ENCODE measurements around the gene SP110. TPM values are rescaled to one million over a fixed set of nuclear protein-coding genes. Genes with fewer than 3 reads are reported as not detected.

Gene SP110
- total RNA-seq, 1 donor from 2014 or later = 9.6 TPM

DNA sequence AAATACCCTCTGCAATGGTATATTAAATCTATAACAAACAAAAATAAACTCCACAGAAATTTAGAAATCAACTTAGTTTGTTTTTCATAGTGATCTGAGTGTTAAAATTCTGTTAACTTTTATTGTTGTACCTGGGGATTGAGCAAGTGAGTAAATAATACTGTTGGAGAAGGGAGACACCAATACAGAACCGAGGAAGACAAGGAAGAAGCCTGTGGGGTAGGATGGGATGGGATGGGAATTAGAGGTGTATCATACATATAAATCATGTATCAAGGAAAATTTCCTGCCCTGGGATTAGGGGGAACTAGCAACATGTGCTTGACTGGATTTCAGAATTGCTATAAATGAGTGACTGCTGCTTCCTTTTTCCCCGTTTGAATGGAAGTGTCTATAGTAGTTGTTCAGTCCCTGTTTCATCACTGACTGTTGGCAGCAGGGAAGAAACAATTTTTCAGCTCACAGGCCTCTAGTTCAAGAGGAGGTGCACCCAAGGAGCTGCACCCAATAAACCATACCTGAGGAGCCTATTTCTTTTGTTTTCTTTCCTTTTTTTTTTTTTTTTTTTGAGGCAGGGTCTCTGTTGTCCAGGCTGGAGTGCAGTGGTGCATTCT lies 53.1 kb downstream of the SP110 start:
- Histone ChIP-seq H3K27me3 (no peaks in the 10 kb centered on the region), H3K9me3 (no peaks in the 10 kb centered on the region), H3K27ac (no peak overlapping the region), H3K4me3 (no peak overlapping the region), H3K36me3 (peaks cover 0 to 5% of the 10 kb centered on the region in 2 donors), H3K4me1 (peaks cover 12% of the 10 kb centered on the region)
- DNase-seq (ENCODE audit: extremely low spot score in 2 of 2) = no peak
- TF ChIP-seq POLR2AphosphoS5 (IDR thresholded peaks at IDR 0.05; ENCODE audit: insufficient read depth in 1 of 2, low read depth in 1 of 2) = no peak
- intact Hi-C loops (cut with DNase I) = loop anchor here (2.0 to 5.0 kb wide), 2 partner anchors 99 to 162 kb away; partner anchors contain the start of gene SLC16A14

DNA sequence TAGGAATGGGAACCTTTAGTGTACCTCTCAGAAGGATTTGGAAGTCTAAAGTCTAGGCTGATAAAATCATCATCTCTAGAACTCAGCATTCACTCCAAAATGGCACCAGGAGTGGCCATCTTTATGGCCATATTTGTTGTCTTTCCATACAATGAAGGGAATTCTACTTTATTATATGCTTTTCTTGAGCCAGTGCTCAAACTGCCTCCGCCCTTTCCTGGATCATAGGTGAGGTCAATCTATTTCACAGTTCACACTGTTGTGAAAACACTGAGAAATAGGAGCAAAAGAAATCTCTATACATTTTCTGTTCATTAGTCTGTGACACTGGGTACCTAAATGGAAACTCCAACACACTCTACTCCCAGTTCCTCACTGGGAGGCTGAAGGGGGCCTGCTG lies 55.6 kb downstream of the SP110 start:
- no peak for DNase-seq (ENCODE audit: extremely low spot score in 2 of 2)
- peaks cover 0 to 5% of the 10 kb centered on the region in 2 donors for H3K36me3 ChIP-seq
- H3K9me3 ChIP-seq = no peaks in the 10 kb centered on the region
- no peaks in the 10 kb centered on the region for H3K27me3 ChIP-seq
- intact Hi-C loops (cut with DNase I) = no loop called here
- H3K4me1 ChIP-seq = no peaks in the 10 kb centered on the region
- no peak overlapping the region for H3K4me3 ChIP-seq
- no peak overlapping the region for H3K27ac ChIP-seq
- TF ChIP-seq, protein P1, sequence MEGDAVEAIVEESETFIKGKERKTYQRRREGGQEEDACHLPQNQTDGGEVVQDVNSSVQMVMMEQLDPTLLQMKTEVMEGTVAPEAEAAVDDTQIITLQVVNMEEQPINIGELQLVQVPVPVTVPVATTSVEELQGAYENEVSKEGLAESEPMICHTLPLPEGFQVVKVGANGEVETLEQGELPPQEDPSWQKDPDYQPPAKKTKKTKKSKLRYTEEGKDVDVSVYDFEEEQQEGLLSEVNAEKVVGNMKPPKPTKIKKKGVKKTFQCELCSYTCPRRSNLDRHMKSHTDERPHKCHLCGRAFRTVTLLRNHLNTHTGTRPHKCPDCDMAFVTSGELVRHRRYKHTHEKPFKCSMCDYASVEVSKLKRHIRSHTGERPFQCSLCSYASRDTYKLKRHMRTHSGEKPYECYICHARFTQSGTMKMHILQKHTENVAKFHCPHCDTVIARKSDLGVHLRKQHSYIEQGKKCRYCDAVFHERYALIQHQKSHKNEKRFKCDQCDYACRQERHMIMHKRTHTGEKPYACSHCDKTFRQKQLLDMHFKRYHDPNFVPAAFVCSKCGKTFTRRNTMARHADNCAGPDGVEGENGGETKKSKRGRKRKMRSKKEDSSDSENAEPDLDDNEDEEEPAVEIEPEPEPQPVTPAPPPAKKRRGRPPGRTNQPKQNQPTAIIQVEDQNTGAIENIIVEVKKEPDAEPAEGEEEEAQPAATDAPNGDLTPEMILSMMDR (IDR thresholded peaks at IDR 0.05) = no peak
- TF ChIP-seq POLR2A (IDR thresholded peaks at IDR 0.05) = no peak
- TF ChIP-seq POLR2AphosphoS5 (IDR thresholded peaks at IDR 0.05; ENCODE audit: insufficient read depth in 1 of 2, low read depth in 1 of 2) = no peak

DNA sequence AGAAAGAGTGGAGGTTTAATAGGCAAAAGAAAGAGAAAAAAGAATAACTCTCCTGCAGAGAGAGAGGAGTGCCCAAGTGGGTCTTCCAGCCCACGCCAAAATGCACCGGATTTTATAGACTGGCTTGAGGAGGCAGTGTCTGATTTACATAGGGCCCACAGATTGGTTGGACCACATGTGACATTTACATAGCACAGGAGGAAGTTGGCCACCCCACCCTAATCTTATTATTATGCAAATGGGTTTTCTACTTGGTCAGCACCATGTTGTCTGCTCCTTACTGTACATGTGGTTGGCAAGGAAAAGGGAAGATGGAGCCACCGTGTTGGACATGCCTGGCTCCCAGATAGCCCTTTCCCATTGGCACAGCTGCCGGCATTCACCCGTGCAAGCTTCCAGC lies 56.8 kb downstream of the SP110 start:
- TF ChIP-seq POLR2A (IDR thresholded peaks at IDR 0.05) = no peak
- TF ChIP-seq POLR2AphosphoS5 (IDR thresholded peaks at IDR 0.05; ENCODE audit: insufficient read depth in 1 of 2, low read depth in 1 of 2) = no peak
- TF ChIP-seq, protein P1 (IDR thresholded peaks at IDR 0.05) = no peak
- intact Hi-C loops (cut with DNase I) = no loop called here
- no peak overlapping the region for H3K27ac ChIP-seq
- no peaks in the 10 kb centered on the region for H3K36me3 ChIP-seq
- no peak for DNase-seq (ENCODE audit: extremely low spot score in 2 of 2)
- H3K27me3 ChIP-seq = no peaks in the 10 kb centered on the region
- H3K4me3 ChIP-seq = no peak overlapping the region
- no peaks in the 10 kb centered on the region for H3K9me3 ChIP-seq
- no peaks in the 10 kb centered on the region for H3K4me1 ChIP-seq

DNA sequence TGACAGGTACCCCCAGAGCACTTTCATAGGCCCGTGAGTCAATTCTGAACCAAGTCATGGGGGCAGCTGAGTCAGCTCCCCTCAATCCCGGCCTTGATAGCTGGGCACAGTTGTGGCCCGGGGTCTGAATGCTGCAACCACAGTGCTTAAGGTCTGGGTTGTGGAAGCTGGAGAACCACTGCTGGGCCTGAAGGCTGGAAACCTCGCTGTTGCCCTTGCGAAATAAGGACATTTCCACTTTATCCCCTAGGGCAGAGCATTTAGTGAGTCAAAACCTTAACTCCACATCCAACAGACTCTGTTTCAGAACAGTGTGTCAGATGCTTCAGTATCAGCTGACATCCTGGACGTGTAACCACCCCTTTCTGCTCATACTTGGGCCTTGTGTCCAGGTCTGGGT lies 58.6 kb downstream of the SP110 start:
- DNase-seq (ENCODE audit: extremely low spot score in 2 of 2) = no peak
- TF ChIP-seq POLR2AphosphoS5 (IDR thresholded peaks at IDR 0.05; ENCODE audit: insufficient read depth in 1 of 2, low read depth in 1 of 2) = no peak
- TF ChIP-seq, protein P1 (IDR thresholded peaks at IDR 0.05) = no peak
- TF ChIP-seq POLR2A (IDR thresholded peaks at IDR 0.05) = no peak
- H3K4me1 ChIP-seq = no peaks in the 10 kb centered on the region
- no peak overlapping the region for H3K4me3 ChIP-seq
- no peaks in the 10 kb centered on the region for H3K9me3 ChIP-seq
- no peaks in the 10 kb centered on the region for H3K36me3 ChIP-seq
- no peaks in the 10 kb centered on the region for H3K27me3 ChIP-seq
- intact Hi-C loops (cut with DNase I) = loop anchor here (2.0 kb wide), 1 partner anchor 152 kb away; no protein-coding TSS in a partner anchor
- no peak overlapping the region for H3K27ac ChIP-seq

DNA sequence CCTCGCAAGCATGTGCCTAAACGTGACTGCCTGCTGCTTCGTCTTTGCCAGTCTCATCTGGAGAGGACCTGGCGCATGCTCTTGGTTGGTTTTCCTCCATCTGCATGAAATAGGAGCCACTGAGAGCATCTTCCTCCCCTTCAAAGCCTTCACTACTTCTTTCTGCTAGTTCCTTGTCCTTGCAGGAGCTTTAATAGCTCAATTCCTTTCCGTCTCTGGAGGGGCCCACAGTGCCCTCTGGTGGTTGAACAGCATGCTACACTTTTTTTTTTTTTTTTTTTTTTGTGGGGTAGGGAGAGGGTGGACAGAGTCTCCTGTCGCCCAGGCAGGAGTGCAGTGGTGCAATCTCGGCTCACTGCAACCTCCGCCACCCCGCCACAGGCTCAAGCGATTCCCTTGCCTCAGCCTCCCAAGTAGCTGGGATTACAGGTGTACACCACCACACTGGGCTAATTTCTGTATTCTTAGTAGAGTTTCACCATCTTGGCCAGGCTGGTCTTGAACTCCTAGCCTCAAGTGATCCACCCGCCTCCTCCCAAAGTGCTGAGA lies 59.6 kb downstream of the SP110 start:
- H3K4me3 ChIP-seq = no peak overlapping the region
- no peaks in the 10 kb centered on the region for H3K36me3 ChIP-seq
- intact Hi-C loops (cut with DNase I) = loop anchor here (2.0 kb wide), 1 partner anchor 151 kb away; no protein-coding TSS in a partner anchor
- no peak for TF ChIP-seq POLR2AphosphoS5 (IDR thresholded peaks at IDR 0.05; ENCODE audit: insufficient read depth in 1 of 2, low read depth in 1 of 2)
- TF ChIP-seq, protein P1 (IDR thresholded peaks at IDR 0.05) = peak; percentile 63 to 87 (median 69)
- no peak for TF ChIP-seq POLR2A (IDR thresholded peaks at IDR 0.05)
- no peaks in the 10 kb centered on the region for H3K27me3 ChIP-seq
- no peaks in the 10 kb centered on the region for H3K9me3 ChIP-seq
- no peak overlapping the region for H3K27ac ChIP-seq
- no peak for DNase-seq (ENCODE audit: extremely low spot score in 2 of 2)
- H3K4me1 ChIP-seq = no peaks in the 10 kb centered on the region
